GM19467 (cell line): ENCODE data around the gene RUFY4.
"Not testable (repeated sequence)": the region's sequence is repeated elsewhere in the genome, so short reads cannot be mapped to it uniquely, and the experiment has no call there.

Source experiments
- ATAC-seq: cut with Tn5 transposase; IDR thresholded peaks from one replicate; pipeline ENCODE4 v1.9.1; 2021; ENCODE audit warnings: mild to moderate bottlenecking, moderate library complexity; ENCODE audit not compliant: unreplicated experiment

RUFY4 gene

DNA sequence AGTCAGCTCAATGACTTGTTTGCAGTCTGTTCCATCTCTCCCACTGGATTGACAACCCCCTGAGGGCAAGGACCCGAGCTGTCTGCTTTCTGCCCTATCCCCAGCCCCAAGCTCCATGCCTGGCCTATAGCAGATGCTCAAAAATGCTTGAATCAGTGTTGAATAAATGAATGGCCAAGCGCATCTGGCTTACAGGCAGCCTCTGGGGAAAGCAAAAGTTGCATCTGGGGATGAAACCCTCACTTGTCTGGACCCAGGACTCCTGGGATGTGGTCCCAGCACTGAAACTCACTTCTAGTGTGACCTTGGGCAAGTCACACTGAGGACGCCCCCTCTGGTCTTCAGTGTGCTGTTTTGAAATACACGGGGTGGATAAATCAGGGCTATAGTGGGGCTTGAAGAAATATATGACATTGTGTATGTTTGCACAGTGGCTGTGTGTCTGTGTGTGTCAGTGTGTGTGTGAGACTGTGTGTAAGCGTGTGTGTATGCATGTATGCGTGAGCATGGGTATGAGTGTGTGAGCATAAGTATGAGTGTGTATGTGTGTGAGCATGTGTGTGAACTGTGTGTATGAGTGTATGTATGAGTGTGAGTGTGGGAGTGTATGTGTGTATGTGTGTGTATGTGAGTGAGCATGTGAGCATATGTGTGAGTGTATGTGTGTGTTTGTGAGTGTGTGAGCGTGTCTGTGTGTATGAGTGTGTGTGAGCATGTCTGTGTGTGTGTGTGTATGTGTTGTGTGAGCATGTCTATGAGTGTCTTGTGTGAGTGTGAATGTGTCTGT is 38.5 kb upstream of the RUFY4 start:
- ATAC-seq: no peak

DNA sequence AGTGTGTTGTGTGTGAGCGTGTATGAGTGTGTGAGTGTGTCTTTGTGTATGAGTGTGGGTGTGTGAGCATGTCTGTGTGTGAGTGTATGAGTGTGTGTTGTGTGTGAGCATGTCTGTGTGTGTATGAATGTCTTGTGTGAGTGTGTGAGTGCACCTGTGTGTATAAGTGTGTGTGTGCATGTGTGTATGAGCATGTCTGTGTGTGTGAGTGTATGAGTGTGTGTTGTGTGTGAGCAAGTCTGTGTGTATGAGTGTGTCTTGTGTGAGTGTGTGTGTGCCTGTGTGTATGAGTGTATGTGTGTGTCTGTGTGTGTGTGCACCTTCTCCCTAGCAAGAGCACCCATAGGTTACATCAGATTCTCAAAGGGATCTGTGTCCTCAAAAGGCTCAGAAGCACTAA is 37.8 kb upstream of the RUFY4 start:
- ATAC-seq: no peak

DNA sequence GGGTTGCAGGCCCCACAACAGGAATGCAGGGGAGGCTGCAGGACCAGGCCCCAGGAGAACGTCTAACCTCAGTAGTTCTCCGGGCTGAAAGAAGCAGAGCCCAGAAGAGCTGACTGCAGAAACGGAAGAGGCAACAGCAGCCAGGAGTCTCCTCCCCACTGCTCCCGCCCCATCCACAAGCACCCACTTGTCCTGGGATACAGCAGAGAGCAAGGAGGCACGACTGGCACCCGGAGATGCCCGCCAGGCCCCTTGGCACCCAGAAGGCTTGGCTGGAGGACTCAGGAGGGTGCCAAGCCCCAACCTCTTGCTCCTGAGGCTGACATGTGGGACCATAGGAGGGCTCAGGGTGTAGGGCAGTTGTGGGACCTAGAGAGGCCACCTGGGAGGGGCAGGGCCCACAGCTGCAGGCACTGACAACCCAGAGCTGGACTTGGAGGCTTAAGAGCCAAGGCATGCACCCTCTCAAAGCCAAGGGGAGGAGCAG is 37.2 kb upstream of the RUFY4 start:
- no peak for ATAC-seq

DNA sequence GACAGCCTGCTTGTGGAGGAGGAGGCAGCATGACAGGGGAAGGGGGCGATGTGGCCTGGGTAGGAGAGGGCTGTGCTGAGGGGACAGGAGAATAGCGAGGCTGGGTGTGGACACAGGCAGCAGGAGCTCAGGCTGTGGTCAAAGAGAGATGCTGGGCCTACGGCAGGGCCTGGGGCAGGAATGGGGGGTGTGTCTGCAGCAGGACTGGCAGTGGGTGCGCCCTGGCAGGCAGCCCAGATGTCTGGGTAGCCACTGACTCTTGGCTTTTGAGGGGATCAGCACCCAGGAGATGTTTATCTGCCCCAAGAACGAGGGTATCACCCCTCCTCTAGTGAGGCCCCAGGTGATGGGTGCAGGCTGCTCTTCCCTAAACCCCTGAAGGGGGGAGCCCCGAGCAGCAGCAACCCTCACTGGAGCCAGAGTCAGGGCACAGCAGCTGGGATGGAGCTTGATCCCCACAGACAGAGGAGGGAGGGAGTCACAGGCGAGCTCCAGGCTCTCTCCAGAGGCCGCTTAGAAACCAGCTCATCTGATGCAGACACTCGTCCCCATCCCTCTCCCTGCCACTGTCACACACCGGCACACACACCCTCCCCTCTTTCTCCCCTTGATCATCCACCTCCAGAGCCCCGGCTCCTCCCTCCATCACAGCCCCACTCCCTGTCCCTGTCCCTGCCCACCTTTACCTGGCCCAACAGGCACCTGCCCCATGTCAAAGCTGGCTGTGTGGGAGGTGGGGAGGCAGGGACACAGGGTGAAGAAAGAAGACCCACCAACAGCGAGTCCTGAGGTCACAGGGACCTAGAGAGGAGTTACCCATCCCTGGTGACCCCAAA is 36.5 kb upstream of the RUFY4 start:
- ATAC-seq: no peak

DNA sequence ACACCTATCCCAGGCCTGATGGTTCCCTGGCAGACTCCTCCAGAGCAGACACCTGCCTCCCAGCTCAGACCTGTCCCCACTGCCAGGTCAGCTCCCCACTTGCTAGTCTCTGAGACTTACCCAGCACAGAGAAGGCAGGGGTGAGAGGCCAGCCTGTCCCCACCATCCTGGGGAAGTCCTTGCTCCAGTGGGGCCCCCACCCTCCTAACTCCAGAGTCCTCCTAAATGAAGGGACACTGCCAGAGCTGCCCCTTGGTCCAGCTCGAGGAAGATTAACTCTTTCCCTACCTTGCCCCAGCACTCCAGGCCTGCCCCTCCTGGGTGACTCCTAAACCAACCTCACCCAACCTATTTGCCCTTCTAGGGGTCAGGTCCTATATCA is 35.9 kb upstream of the RUFY4 start:
- ATAC-seq: no peak

DNA sequence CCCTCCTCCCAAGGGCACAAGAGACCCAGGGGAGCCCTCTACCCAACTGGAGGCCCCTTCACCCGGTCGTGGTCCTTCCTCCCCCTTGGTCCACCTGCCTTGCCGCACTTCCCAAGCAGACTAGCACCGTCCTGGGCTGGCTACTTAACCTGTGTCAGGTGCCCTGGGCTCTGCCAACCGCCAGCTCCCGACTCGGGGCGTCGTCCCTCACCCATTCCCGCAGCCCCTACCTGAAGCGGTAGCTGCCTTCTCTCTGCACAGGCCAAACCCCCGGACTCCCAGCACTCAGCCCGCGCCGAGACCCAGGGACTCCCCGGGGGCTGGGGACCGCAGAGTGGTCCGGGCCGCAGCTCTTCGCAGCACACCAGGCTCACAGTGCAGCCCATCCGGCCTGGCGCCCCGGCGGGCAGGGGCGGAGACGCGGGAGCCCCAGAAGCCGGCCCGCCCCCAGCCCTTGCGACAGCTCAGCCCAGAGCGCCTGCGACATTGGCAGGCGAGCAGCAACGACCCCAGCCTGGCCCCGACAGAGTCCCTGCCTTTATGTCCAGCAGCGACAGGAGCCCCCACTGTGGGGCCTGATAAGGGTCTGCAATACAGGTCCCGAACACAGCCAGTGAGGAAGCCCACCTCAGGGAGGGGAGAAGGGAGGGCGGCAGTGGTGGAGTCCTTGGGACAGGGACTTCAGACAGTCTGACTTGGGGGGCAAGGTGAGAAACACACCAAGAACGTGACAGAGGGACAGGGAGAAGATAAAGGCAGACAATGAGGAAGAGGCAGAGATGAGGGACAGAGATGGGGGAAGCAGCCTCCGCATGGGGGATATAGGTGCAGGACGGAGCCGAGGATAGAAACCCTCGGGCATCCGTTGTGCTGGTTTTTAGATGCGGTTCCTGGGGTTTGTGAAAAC is 35.2 kb upstream of the RUFY4 start:
- no peak for ATAC-seq

DNA sequence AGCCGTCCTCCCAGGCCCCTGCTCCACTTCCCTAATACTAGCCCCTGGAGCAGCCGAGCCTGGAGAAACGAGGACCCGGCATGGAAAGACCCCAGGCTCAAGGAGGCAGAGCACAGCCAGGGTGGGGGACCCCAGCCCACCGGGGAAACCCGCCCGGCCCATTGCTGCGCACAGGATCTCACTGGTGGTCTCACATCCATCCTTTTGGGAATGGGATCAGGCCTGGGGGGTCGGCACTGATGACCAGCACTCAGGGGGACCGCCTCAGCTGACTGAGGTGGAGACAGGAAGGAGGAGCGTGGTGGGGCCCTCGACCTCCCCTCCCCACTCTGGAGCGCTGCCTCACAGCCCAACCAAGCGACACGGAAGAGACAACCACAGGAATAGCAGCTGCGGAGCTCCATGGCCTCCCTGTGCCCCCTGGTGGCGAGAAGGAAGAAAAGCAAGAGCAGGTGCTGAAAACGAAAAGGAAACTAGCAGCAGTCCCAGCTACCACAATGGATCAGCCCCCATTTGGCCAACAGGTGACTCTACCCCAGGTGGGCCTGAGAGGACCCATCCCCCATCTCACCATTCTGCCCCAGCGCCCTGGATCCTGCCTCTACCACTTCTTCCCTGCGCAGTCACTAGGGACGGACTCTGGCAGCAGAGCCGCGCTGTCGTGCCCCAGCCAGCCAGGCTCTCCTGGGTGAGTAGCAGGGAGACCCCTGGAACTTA is 34.4 kb upstream of the RUFY4 start:
- ATAC-seq: peak; percentile 90

DNA sequence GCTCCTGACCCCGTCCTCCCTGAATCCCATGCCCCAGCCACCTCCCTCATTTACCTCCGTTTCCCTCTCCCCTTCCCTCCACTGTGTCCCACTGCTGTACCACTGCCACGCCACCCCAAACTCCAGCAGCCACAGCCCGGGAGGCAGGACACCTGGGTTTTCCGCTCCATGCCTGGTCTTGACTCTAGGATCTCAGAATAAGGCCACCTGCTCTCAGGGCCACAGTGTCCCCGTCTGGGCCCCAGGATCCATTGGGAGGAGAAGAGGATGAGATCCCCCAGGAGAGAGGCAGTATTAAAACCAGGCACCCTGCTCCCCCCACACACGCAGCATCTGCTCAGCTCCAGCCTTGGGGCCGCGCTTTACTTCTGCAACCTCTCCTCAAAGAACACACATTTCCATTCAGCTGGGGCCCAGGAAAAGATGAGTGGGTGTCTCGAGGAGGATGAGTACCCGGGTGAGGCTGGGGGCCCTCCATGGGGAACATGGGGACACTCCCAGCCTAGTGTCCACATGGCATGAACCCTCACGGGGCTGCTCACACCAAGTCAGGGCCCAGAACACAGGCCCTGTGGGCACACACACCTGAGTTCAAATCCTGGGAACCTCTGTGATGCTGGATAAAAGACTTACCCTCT is 33.5 kb upstream of the RUFY4 start:
- no peak for ATAC-seq

DNA sequence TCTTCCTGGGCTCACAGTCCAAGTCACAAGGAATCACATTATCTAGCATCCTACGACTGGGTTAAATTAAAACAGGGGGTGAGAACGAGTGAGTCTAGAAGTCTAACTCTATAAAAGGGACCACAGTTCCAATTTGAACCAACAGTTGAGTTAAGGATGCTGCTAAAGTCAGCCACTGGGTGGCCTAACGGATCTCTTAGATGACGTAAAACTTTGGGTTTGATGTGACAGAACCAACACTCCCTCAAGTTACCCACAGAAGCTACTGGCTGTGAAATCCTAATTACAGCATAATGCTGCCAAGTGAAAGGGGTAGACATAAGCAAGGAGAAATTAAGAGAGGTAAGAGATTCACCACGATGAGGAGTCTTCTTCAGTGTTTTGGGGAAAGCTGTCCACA is 32.7 kb upstream of the RUFY4 start:
- no peak for ATAC-seq

DNA sequence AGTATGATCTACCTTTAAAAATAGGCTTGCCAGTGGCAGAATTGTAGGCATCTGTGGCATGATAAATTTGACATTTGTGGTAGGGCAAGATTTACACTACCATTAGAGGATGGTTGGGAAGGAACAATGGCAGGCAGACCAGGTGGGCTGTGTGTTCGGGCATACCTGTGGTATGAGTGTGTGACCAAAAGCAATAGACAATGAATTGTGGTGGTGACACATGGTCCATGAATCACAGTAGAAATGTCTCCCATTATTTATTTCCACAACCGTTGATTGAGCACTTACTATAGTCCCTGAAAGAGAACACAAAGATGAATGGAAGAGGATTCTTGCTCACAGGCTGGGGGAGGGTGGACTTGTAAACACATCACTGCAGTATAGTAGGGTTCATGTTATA is 29.9 kb upstream of the RUFY4 start:
- ATAC-seq: no peak

DNA sequence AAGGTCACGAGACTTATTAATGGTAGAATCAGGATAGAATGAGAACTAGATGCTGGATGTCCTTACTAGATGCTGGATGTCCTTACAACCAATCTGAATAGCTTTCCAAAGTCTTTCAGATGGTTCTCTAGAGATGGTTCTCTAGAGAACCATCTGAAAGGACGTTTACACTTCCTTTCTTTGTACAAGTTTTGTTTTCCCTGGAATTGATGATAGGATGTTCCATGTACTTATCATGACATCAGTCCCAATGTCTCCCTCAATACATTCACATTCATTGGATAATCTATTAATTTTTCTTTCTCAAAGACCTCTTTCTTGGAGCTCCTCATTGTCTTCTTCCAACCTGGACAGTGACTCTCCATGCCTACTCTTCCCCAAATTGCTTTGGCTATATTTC is 28.2 kb upstream of the RUFY4 start:
- ATAC-seq: no peak

DNA sequence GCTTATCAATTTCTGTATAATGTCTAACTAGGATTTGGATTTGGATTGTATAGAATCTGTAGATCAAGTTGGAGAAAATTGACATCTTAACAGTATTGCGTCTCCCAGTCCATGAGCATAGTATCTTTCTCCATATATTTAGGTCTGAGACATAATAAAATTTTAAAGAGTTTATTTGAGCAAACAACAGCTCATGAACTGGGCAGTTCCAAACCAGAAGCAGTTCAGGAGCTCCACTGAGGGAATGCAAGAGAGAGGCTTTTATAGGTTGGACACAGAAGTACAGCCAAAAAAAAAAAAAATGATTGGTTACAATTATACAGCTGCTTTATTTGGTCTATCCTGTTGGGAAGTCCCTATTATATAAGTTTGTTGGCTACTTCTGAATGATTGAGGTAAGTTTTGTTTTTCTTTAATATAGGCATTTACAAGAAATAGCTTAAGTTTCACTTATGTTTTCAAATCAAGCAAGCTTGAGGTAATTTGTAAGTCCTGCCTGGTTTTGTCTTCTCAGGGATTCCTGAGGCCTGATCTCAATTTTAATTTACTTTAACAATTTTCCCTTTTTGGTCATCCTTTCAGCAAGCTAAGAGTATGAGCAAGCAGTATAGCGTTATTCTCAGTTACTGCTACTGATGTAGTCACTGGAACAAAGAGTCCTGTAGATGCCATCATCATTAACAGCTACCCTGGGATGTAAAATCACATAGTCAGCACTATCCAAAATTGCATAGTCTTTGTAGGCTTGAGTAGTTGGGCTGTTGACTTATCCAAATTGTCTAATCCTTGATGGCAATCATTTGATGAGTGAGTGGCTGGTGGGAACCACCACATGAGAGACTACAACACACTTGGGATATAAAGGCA is 27.5 kb upstream of the RUFY4 start:
- no peak for ATAC-seq

DNA sequence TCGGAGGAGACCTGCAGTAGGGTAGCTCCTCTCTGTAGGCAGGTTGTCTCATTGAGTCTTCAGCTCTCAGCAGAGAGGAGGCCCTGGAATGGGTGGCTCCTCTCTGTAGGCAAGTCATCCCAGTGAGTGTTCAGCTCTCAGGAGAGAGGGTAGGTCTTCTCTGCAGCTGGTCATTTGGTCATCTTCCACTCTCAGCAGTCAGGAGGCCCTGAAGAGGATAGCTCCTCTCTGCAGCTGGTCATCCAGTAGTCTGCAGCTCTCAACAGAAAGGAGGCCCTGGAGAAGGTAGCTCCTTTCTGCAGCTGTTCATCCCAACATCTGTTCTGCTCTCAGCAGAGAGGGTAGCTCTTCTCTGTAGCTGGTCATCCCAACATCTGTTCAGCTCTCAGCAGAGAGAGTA is 26.0 kb upstream of the RUFY4 start:
- ATAC-seq: no peak

DNA sequence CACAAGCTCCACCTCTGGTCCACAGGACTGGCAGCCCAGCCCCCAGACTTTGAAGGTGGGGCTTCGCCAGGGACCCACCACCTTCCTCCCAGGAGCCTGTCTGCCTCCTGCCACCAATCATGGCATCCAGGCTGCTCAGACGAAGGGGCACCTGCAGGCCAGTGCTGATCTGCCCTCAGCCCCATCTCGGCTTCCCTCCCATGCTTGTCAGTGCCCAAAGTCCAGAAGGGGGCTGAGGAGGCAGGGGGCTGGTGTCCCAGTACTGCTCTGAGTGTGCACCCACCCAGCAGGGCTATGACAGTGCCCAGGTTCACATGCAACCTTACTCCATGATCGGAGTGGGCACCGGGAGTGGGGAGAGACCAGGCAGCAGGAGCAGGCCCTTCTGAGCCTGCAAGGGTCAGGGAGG is 25.3 kb upstream of the RUFY4 start:
- no peak for ATAC-seq

DNA sequence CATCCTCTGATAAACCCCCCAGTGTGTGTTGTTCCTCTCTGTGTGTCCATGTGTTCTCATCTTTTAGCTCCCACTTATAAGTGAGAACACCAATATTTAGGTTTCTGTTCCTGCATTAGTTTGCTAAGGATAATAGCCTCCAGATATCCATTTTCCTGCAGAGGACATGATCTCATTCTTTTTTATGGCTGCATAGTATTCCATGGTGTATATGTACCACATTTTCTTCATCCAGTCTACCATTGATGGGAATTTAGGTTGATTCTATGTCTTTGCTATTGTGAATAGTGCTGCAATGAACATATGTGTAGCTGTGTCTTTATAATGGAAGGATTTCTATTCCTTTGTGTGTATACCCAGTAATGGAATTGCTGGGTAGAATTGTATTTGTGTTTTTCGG is 24.5 kb upstream of the RUFY4 start:
- not testable (repeated sequence) for ATAC-seq

DNA sequence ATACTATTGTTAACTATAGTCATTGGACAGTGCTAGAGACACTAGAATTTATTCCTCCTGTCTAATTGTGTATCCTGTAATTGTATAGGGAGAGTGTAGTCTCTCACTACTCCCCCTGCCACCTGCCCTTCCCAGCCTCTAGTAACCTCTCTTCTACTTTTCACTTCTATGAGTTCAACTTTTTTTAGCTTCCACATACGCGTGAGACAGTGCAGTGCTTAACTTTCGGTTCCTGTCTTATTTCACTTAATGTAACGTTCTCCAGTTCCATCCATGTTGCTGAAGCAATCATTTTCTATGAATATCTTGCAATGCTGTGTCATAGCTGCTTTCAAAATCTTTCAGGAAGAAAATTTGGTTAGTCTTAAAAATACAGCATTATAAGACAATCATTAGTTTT is 22.8 kb upstream of the RUFY4 start:
- peak; percentile 85 for ATAC-seq

DNA sequence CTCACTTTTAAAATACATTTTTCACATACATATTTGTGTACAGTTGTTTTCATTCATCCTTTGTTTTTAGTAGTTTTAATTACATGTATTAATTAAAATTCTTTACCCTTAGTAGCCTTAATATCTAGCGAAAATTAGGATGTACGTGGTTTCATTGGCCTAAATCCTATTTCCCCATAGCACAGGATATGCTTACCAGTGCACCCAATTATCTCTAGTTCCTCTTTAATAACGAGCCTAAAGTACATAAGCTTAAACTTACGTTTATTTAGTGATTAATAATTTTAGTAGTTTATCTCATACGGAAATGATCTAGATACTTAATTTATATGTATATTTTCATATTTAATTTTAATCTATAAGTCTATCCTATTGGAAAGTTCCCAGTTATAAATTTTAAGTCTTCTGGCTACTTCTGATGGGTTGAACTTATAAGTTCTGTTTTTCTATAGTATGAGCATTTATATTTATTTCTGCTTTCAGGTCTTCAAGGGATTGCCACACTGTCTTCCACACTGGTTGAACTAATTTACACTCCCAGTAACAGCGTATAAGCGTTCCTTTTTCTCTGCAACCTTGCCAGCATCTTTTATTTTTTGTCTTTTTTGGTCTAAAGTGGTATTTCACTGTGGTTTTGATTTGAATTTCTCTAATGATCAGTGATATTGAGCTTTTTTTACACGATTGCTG is 21.4 kb upstream of the RUFY4 start:
- ATAC-seq: no peak

DNA sequence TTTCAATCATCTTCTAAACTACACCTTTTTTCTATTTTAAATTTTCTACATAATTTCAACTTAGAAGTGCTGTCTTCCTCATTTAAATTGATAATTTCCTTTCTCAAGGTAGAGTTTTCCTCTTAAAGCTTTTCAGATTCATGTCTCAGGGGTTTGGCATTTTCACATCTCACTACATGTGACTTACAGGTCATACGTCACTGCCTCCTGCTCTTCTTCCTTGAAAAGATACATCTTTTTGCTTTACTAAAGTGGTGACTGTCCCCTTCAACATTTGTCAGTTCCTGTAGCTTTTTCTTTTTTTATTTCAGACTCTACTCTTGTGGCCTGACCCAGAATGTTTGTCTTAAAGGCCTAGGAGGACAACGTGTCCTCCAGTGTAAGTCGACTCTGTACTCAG is 17.1 kb upstream of the RUFY4 start:
- ATAC-seq: no peak

DNA sequence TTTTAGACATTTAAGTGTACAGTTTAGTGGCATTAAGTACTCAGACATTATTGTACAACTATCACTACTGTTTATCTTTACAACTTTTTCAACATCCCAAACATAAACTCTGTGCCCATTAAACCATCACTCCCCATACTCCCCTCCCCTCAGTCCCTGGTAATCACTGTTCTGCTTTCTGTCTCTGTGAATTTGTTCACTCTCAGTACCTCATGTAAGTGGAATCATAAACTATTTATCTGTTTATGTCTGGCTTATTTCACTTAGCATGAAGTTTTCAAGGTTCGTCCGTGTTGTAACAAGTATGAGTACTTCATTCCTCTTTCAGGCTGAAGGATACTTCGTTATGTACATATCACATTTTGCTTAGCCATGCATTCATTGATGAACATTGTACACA is 9.8 kb upstream of the RUFY4 start:
- no peak for ATAC-seq
